HEK293T (cell line): ENCODE measurements around the gene MORN3.

Experiments used
- ARNT ChIP-seq: fragments of 450-650 bp; IDR thresholded peaks from 2 replicates; pipeline ENCODE4 v1.6.1; 2017; ENCODE audit warnings: mild to moderate bottlenecking
- BHLHE40 ChIP-seq: fragments of 450-650 bp; IDR thresholded peaks from 2 replicates; pipeline ENCODE4 v1.6.1; 2016; ENCODE audit warnings: mild to moderate bottlenecking, moderate library complexity, borderline replicate concordance
- CTBP1 ChIP-seq: fragments of 450-650 bp; IDR thresholded peaks from 2 replicates; pipeline ENCODE4 v1.6.1; 2016; ENCODE audit warnings: borderline replicate concordance
- ELF4 ChIP-seq: fragments of 450-650 bp; IDR thresholded peaks from 2 replicates; pipeline ENCODE4 v1.6.1; 2017; ENCODE audit warnings: antibody characterized with exemption
- FOXK2 ChIP-seq: fragments of 450-650 bp; IDR thresholded peaks from 2 replicates; pipeline ENCODE4 v1.6.1; 2016; ENCODE audit warnings: mild to moderate bottlenecking
- FOXM1 ChIP-seq: fragments of 450-650 bp; IDR thresholded peaks from 2 replicates; pipeline ENCODE4 v1.6.1; 2017; ENCODE audit warnings: mild to moderate bottlenecking, borderline replicate concordance
- HDGF ChIP-seq: fragments of 450-650 bp; IDR thresholded peaks from 2 replicates; pipeline ENCODE4 v1.6.1; 2017; ENCODE audit warnings: antibody characterized with exemption, borderline replicate concordance
- L3MBTL2 ChIP-seq: fragments of 450-650 bp; conservative IDR thresholded peaks from 2 replicates; pipeline ENCODE4 v1.6.1; 2016; ENCODE audit warnings: mild to moderate bottlenecking
- LEF1 ChIP-seq: fragments of 450-650 bp; IDR thresholded peaks from 2 replicates; pipeline ENCODE4 v1.6.1; 2017; ENCODE audit warnings: mild to moderate bottlenecking, borderline replicate concordance
- SP1 ChIP-seq: fragments of 450-650 bp; IDR thresholded peaks from 2 replicates; pipeline ENCODE4 v1.6.1; 2017
- TARDBP ChIP-seq: fragments of 450-650 bp; IDR thresholded peaks from 2 replicates; pipeline ENCODE4 v1.6.1; 2016
- ZNF384 ChIP-seq: fragments of 450-650 bp; IDR thresholded peaks from 2 replicates; pipeline ENCODE4 v1.6.1; 2016
- TF ChIP-seq, protein P1 (sequence below): fragments of 450-650 bp; IDR thresholded peaks from 2 replicates; pipeline ENCODE4 v1.6.1; 2016

DNA sequence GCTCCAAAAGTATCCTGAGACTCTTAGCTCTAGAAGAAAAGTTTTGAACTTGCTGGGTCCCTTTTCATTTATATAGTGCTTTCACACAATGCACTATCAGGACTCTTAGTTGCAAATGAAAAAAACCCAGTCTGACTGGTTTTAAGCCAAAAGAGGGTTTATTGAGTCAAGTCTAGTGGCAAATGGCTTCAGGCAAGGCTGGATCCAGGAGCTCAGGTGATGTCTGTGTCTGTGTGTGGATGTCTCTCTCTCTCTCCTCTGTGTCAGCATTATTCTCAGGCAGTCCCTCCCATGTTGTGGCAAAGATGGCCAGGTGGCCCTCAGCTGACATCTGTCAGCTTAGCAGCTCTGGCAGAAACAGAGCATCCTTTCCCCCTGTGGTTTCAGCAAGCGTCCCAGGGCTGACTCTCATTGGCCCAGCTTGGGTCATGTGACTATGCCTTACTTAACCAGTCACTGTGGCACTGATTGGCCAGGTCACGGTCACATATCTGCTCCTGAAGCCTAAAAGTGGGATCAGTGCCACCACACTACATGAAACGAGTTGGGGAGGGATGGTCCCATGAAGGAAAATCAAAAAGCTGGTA is 49.3 kb upstream of the MORN3 start:
- no peak for TF ChIP-seq SP1
- no peak for TF ChIP-seq BHLHE40
- TF ChIP-seq ELF4 = no peak
- no peak for TF ChIP-seq ZNF384
- no peak for TF ChIP-seq ARNT
- TF ChIP-seq, protein P1, sequence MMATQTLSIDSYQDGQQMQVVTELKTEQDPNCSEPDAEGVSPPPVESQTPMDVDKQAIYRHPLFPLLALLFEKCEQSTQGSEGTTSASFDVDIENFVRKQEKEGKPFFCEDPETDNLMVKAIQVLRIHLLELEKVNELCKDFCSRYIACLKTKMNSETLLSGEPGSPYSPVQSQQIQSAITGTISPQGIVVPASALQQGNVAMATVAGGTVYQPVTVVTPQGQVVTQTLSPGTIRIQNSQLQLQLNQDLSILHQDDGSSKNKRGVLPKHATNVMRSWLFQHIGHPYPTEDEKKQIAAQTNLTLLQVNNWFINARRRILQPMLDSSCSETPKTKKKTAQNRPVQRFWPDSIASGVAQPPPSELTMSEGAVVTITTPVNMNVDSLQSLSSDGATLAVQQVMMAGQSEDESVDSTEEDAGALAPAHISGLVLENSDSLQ = no peak
- no peak for TF ChIP-seq LEF1
- TF ChIP-seq HDGF = no peak
- TF ChIP-seq L3MBTL2 = no peak
- no peak for TF ChIP-seq FOXK2
- TF ChIP-seq TARDBP = no peak
- TF ChIP-seq CTBP1 = no peak
- TF ChIP-seq FOXM1 = no peak
